Measurements from ENCODE around the gene PCSK9. TPM values are rescaled to one million over a fixed set of nuclear protein-coding genes. Genes with fewer than 3 reads are reported as not detected.
"Not testable (repeated sequence)": the region's sequence is repeated elsewhere in the genome, so short reads cannot be mapped to it uniquely, and the experiment has no call there.

Gene PCSK9
- polyA plus RNA-seq, 3 donors: not detected

DNA sequence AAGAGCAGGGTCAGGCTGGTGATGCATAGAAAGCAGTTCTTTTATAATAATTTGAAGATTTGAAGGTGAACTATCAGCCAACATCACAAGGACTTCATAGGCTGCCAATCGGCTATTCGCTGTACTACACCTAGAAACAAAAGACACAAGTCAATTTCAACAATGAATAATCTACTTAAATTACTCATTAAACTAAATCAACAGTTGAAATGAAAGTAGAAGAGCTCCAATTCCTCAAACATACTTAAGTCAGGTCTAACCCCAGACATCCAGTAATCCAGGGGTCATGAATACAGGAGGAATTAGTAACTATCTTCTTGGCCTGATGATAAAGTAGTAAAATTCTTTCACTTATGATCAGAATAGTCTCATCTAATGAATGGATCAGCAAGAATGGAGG, 64.5 kb downstream of the PCSK9 start:
- WGBS (ENCODE audit: insufficient coverage): no CpG with 5 or more reads among the region's 2 CpGs
- DNase-seq: no peak
- H3K4me3 Mint-ChIP-seq: no peak overlapping the region
- TF ChIP-seq, protein P1, sequence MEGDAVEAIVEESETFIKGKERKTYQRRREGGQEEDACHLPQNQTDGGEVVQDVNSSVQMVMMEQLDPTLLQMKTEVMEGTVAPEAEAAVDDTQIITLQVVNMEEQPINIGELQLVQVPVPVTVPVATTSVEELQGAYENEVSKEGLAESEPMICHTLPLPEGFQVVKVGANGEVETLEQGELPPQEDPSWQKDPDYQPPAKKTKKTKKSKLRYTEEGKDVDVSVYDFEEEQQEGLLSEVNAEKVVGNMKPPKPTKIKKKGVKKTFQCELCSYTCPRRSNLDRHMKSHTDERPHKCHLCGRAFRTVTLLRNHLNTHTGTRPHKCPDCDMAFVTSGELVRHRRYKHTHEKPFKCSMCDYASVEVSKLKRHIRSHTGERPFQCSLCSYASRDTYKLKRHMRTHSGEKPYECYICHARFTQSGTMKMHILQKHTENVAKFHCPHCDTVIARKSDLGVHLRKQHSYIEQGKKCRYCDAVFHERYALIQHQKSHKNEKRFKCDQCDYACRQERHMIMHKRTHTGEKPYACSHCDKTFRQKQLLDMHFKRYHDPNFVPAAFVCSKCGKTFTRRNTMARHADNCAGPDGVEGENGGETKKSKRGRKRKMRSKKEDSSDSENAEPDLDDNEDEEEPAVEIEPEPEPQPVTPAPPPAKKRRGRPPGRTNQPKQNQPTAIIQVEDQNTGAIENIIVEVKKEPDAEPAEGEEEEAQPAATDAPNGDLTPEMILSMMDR (IDR thresholded peaks at IDR 0.05): no peak
- Histone ChIP-seq H2AFZ (ENCODE audit: insufficient read depth, low read depth, low read length, poor library complexity, severe bottlenecking) (no peak overlapping the region), H3K79me2 (ENCODE audit: insufficient read depth, low read length) (no peaks in the 10 kb centered on the region), H3K4me2 (replicated peaks; ENCODE audit: extremely low read depth, low read length, poor library complexity, severe bottlenecking) (no peak overlapping the region), H3K27ac (ENCODE audit: low read depth in 1 of 2, low read length in 2 of 2) (no peak overlapping the region), H4K20me1 (ENCODE audit: insufficient read depth, low read length) (no peaks in the 10 kb centered on the region), H3K9me3 (replicated peaks in 1 of 2; ENCODE audit: control insufficient read depth in 1 of 2, insufficient read depth in 1 of 2, low read length in 2 of 2) (no peaks in the 10 kb centered on the region), H3K9ac (ENCODE audit: insufficient read depth, low read length, poor library complexity, severe bottlenecking) (no peak overlapping the region), H3K4me3 (replicated peaks in 1 of 3; ENCODE audit: low read depth in 2 of 3, low read length in 3 of 3) (no peak overlapping the region), H3K27me3 (ENCODE audit: control insufficient read depth in 2 of 2, insufficient read depth in 2 of 2, low read length in 2 of 2) (no peaks in the 10 kb centered on the region), H3K36me3 (replicated peaks in 1 of 2; ENCODE audit: control insufficient read depth in 1 of 2, insufficient read depth in 2 of 2, low read length in 2 of 2) (peaks cover 95 to 100% of the 10 kb centered on the region in 2 donors), H3K4me1 (ENCODE audit: control insufficient read depth in 1 of 2, insufficient read depth in 2 of 2, low read length in 2 of 2) (no peaks in the 10 kb centered on the region)
- H3K27me3 Mint-ChIP-seq (ENCODE audit: low read depth in 3 of 3): peaks cover 0 to 1% (median 0%) of the 10 kb centered on the region in 3 donors
- intact Hi-C loops (cut with micrococcal nuclease): no loop called here
- H3K36me3 Mint-ChIP-seq: peaks cover 83 to 90% of the 10 kb centered on the region in 2 donors
- H3K4me1 Mint-ChIP-seq: no peaks in the 10 kb centered on the region
- H3K9me3 Mint-ChIP-seq: no peaks in the 10 kb centered on the region
- H3K27ac Mint-ChIP-seq: no peak overlapping the region

DNA sequence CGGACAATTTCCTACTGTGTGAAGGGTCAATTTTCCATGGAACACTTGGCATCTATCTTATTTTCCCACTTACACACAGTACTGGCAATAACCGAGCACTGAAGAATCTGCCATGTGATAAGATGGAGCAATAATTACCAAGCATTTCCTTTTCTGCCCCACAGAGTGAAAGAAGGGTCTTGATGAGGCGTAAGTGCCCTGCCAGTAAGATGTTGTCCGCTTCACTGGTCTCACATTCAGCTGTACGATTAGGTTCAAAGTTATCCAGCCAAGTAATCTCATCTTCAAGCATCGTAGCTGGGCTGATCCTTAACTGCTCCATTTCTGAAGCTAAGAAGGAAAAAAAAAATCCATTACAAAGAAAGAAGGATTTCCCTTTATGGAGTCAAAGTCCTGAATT, 67.8 kb downstream of the PCSK9 start:
- TF ChIP-seq, protein P1 (IDR thresholded peaks at IDR 0.05): no peak
- Mint-ChIP-seq H3K9me3 (peaks cover 0 to under 1% (median 0%) of the 10 kb centered on the region in 7 donors), H3K4me3 (no peak overlapping the region), H3K27ac (peak overlapping the region in 1 of 7 donors; percentile 20), H3K27me3 (ENCODE audit: low read depth in 3 of 3) (peaks cover 0 to 1% (median 0%) of the 10 kb centered on the region in 3 donors), H3K36me3 (peaks cover 76 to 91% of the 10 kb centered on the region in 2 donors), H3K4me1 (no peaks in the 10 kb centered on the region)
- peak overlapping the region in 1 of 2 donors; percentile 21 for H3K27ac ChIP-seq (ENCODE audit: low read depth in 1 of 2, low read length in 2 of 2)
- intact Hi-C loops (cut with micrococcal nuclease): no loop called here
- no peaks in the 10 kb centered on the region for H3K79me2 ChIP-seq (ENCODE audit: insufficient read depth, low read length)
- no peak overlapping the region for H3K4me2 ChIP-seq (replicated peaks; ENCODE audit: extremely low read depth, low read length, poor library complexity, severe bottlenecking)
- H3K4me1 ChIP-seq (ENCODE audit: control insufficient read depth in 1 of 2, insufficient read depth in 2 of 2, low read length in 2 of 2): no peaks in the 10 kb centered on the region
- no peaks in the 10 kb centered on the region for H3K9me3 ChIP-seq (replicated peaks in 1 of 2; ENCODE audit: control insufficient read depth in 1 of 2, insufficient read depth in 1 of 2, low read length in 2 of 2)
- no peak overlapping the region for H2AFZ ChIP-seq (ENCODE audit: insufficient read depth, low read depth, low read length, poor library complexity, severe bottlenecking)
- H4K20me1 ChIP-seq (ENCODE audit: insufficient read depth, low read length): no peaks in the 10 kb centered on the region
- H3K4me3 ChIP-seq (replicated peaks in 1 of 3; ENCODE audit: low read depth in 2 of 3, low read length in 3 of 3): no peak overlapping the region
- H3K36me3 ChIP-seq (replicated peaks in 1 of 2; ENCODE audit: control insufficient read depth in 1 of 2, insufficient read depth in 2 of 2, low read length in 2 of 2): peaks cover 87 to 100% of the 10 kb centered on the region in 2 donors
- H3K9ac ChIP-seq (ENCODE audit: insufficient read depth, low read length, poor library complexity, severe bottlenecking): no peak overlapping the region
- H3K27me3 ChIP-seq (ENCODE audit: control insufficient read depth in 2 of 2, insufficient read depth in 2 of 2, low read length in 2 of 2): no peaks in the 10 kb centered on the region
- no peak for DNase-seq
- WGBS (ENCODE audit: insufficient coverage): no CpG with 5 or more reads among the region's 6 CpGs

DNA sequence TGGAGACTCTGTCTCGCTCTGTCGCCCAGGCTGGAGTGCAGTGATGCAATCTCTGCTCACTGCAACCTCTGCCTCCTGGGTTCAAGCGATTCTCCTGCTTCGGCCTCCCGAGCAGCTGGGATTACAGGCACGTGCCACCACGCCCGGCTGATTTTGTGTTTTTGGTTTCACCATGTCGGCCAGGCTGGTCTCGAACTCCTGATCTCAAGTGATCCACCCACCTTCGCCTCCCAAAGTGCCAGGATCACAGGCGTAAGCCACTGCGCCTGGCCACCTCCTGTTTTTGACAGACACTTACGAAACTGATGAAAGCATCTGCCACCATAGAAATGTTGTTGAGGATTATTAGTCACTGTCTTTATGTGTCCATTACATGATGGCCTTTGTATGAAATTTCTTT, 69.7 kb downstream of the PCSK9 start:
- not testable (repeated sequence) for H3K4me2 ChIP-seq (replicated peaks; ENCODE audit: extremely low read depth, low read length, poor library complexity, severe bottlenecking)
- H3K36me3 Mint-ChIP-seq: peaks cover 78 to 94% of the 10 kb centered on the region in 2 donors

More for the DNA sequence above, 69.7 kb downstream of the PCSK9 start:
- H3K27me3 ChIP-seq (ENCODE audit: control insufficient read depth in 2 of 2, insufficient read depth in 2 of 2, low read length in 2 of 2); H3K79me2 ChIP-seq (ENCODE audit: insufficient read depth, low read length); H3K9ac ChIP-seq (ENCODE audit: insufficient read depth, low read length, poor library complexity, severe bottlenecking); DNase-seq; H3K4me3 Mint-ChIP-seq; H3K27ac ChIP-seq (ENCODE audit: low read depth in 1 of 2, low read length in 2 of 2); H3K27me3 Mint-ChIP-seq (ENCODE audit: low read depth in 3 of 3); H3K4me3 ChIP-seq (replicated peaks in 1 of 3; ENCODE audit: low read depth in 2 of 3, low read length in 3 of 3); H2AFZ ChIP-seq (ENCODE audit: insufficient read depth, low read depth, low read length, poor library complexity, severe bottlenecking); intact Hi-C loops (cut with micrococcal nuclease); H3K9me3 ChIP-seq (replicated peaks in 1 of 2; ENCODE audit: control insufficient read depth in 1 of 2, insufficient read depth in 1 of 2, low read length in 2 of 2); H4K20me1 ChIP-seq (ENCODE audit: insufficient read depth, low read length); H3K4me1 Mint-ChIP-seq; H3K4me1 ChIP-seq (ENCODE audit: control insufficient read depth in 1 of 2, insufficient read depth in 2 of 2, low read length in 2 of 2): not testable (repeated sequence)
- peak overlapping the region in 3 of 7 donors; percentile 3 to 30 (median 25) for H3K27ac Mint-ChIP-seq
- peaks cover 74 to 100% of the 10 kb centered on the region in 2 donors for H3K36me3 ChIP-seq (replicated peaks in 1 of 2; ENCODE audit: control insufficient read depth in 1 of 2, insufficient read depth in 2 of 2, low read length in 2 of 2)
- H3K9me3 Mint-ChIP-seq: peaks cover 0 to 19% (median 7%) of the 10 kb centered on the region in 7 donors
- 98% methylated on average over 13 of the region's 14 CpGs for WGBS (ENCODE audit: insufficient coverage)
